Hepatocyte (in vitro differentiated cells): ENCODE results near the gene CACNA1C.

Source experiments
- EZH2 ChIP-seq: fragments of 200-600 bp; sonication (generic); IDR thresholded peaks from 2 replicates; pipeline ENCODE4 v1.6.1; 2016; ENCODE audit warnings: antibody characterized with exemption, mild to moderate bottlenecking, borderline replicate concordance
- TF ChIP-seq, protein P1 (sequence below): fragments of 200-600 bp; sonication (generic); IDR thresholded peaks from 2 replicates; pipeline ENCODE4 v1.5.1; 2016; ENCODE audit warnings: antibody characterized with exemption, mild to moderate bottlenecking; ENCODE audit not compliant: poor library complexity

- TF ChIP-seq, protein P1, sequence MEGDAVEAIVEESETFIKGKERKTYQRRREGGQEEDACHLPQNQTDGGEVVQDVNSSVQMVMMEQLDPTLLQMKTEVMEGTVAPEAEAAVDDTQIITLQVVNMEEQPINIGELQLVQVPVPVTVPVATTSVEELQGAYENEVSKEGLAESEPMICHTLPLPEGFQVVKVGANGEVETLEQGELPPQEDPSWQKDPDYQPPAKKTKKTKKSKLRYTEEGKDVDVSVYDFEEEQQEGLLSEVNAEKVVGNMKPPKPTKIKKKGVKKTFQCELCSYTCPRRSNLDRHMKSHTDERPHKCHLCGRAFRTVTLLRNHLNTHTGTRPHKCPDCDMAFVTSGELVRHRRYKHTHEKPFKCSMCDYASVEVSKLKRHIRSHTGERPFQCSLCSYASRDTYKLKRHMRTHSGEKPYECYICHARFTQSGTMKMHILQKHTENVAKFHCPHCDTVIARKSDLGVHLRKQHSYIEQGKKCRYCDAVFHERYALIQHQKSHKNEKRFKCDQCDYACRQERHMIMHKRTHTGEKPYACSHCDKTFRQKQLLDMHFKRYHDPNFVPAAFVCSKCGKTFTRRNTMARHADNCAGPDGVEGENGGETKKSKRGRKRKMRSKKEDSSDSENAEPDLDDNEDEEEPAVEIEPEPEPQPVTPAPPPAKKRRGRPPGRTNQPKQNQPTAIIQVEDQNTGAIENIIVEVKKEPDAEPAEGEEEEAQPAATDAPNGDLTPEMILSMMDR = no peak
- no peak for TF ChIP-seq EZH2
Observed at GRCh38 chr12:2274733-2275132, 221.9 kb downstream of the CACNA1C start.
